ENCODE results near the gene TRAPPC10.

TRAPPC10 gene

DNA sequence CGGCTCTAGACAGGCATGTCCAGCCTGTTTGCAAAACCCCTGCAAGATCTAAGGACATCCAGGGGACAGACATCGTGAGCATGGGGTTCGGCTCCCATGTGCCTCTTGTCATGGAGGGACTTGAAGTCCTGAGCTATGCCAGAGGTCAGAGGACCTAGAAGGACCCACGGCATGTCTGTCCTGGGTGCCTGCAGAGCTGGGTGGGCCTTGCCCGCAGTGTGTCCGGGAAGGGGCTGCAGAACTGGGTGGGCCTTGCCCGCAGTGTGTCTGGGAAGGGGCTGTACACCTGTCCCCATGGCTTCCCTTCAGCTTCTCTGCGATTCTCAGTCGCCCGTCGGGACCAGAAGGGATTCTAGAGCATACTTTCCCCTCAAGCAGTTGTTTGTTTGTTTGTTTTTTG lies 20.0 kb upstream of the TRAPPC10 start:
- H3K27ac ChIP-seq (replicated peaks): no peak overlapping the region
- no peaks in the 10 kb centered on the region for H3K27me3 ChIP-seq (ENCODE audit: insufficient read depth, poor library complexity, severe bottlenecking)
- no peak for TF ChIP-seq SPI1 (IDR thresholded peaks at IDR 0.05; ENCODE audit: borderline replicate concordance, low read depth)
- TF ChIP-seq CTCF (IDR thresholded peaks at IDR 0.05; ENCODE audit: insufficient read depth, low read length): no peak
- TF ChIP-seq, protein P1, sequence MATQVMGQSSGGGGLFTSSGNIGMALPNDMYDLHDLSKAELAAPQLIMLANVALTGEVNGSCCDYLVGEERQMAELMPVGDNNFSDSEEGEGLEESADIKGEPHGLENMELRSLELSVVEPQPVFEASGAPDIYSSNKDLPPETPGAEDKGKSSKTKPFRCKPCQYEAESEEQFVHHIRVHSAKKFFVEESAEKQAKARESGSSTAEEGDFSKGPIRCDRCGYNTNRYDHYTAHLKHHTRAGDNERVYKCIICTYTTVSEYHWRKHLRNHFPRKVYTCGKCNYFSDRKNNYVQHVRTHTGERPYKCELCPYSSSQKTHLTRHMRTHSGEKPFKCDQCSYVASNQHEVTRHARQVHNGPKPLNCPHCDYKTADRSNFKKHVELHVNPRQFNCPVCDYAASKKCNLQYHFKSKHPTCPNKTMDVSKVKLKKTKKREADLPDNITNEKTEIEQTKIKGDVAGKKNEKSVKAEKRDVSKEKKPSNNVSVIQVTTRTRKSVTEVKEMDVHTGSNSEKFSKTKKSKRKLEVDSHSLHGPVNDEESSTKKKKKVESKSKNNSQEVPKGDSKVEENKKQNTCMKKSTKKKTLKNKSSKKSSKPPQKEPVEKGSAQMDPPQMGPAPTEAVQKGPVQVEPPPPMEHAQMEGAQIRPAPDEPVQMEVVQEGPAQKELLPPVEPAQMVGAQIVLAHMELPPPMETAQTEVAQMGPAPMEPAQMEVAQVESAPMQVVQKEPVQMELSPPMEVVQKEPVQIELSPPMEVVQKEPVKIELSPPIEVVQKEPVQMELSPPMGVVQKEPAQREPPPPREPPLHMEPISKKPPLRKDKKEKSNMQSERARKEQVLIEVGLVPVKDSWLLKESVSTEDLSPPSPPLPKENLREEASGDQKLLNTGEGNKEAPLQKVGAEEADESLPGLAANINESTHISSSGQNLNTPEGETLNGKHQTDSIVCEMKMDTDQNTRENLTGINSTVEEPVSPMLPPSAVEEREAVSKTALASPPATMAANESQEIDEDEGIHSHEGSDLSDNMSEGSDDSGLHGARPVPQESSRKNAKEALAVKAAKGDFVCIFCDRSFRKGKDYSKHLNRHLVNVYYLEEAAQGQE (IDR thresholded peaks at IDR 0.05; ENCODE audit: insufficient replicate concordance, low read depth): no peak
- no peak for TF ChIP-seq POLR2AphosphoS5 (IDR thresholded peaks at IDR 0.05; ENCODE audit: low read depth)
- TF ChIP-seq GABPA (IDR thresholded peaks at IDR 0.05; ENCODE audit: low read depth): no peak
- no peak for DNase-seq (ENCODE audit: low read depth in 1 of 2, low spot score in 1 of 2)
- no peak overlapping the region for H3K4me3 ChIP-seq (replicated peaks; ENCODE audit: insufficient read depth, low read length)

- Histone ChIP-seq H3K27ac (replicated peaks) (no peak overlapping the region), H3K4me3 (replicated peaks; ENCODE audit: insufficient read depth, low read length) (no peak overlapping the region), H3K27me3 (ENCODE audit: insufficient read depth, poor library complexity, severe bottlenecking) (no peaks in the 10 kb centered on the region)
- DNase-seq (ENCODE audit: low read depth in 1 of 2, low spot score in 1 of 2): no peak
- TF ChIP-seq, protein P1 (IDR thresholded peaks at IDR 0.05; ENCODE audit: insufficient replicate concordance, low read depth): no peak
- no peak for TF ChIP-seq CTCF (IDR thresholded peaks at IDR 0.05; ENCODE audit: insufficient read depth, low read length)
These were observed 18.6 kb upstream of the TRAPPC10 start for GRCh38 chr21:43993420-43993934.

- H3K27ac ChIP-seq (replicated peaks): no peak overlapping the region
- no peak for DNase-seq (ENCODE audit: low read depth in 1 of 2, low spot score in 1 of 2)
- no peak overlapping the region for H3K4me3 ChIP-seq (replicated peaks; ENCODE audit: insufficient read depth, low read length)
- TF ChIP-seq CTCF (IDR thresholded peaks at IDR 0.05; ENCODE audit: insufficient read depth, low read length): no peak
- TF ChIP-seq SPI1 (IDR thresholded peaks at IDR 0.05; ENCODE audit: borderline replicate concordance, low read depth): no peak
- TF ChIP-seq GABPA (IDR thresholded peaks at IDR 0.05; ENCODE audit: low read depth): no peak
- TF ChIP-seq POLR2AphosphoS5 (IDR thresholded peaks at IDR 0.05; ENCODE audit: low read depth): no peak
- TF ChIP-seq, protein P1 (IDR thresholded peaks at IDR 0.05; ENCODE audit: insufficient replicate concordance, low read depth): no peak
- no peaks in the 10 kb centered on the region for H3K27me3 ChIP-seq (ENCODE audit: insufficient read depth, poor library complexity, severe bottlenecking)
These were observed 18.0 kb upstream of the TRAPPC10 start for GRCh38 chr21:43994085-43994484.
